Body of pancreas (tissue), 4 donors: ENCODE data around the gene CLK1.

Experiments used
- POLR2A ChIP-seq, 3 donors: fragments of 450-650 bp; IDR thresholded peaks; one replicate each; pipeline ENCODE4 v1.6.1; 2016; ENCODE audit warnings: antibody characterized with exemption in 3 of 3, mild to moderate bottlenecking in 2 of 3
- TF ChIP-seq, protein P1 (sequence below), 7 experiments: fragments of 450-650 bp in 4 of 7; fragments of 200-600 bp in 3 of 7; sonication (generic) in 3 of 7; IDR thresholded peaks; one replicate each; pipeline ENCODE4 v1.5.1; 2016 to 2019; ENCODE audit warnings: antibody characterized with exemption in 7 of 7

- peak in 1 of 3 donors; percentile 5 for TF ChIP-seq POLR2A (IDR thresholded peaks at IDR 0.05)
- TF ChIP-seq, protein P1, sequence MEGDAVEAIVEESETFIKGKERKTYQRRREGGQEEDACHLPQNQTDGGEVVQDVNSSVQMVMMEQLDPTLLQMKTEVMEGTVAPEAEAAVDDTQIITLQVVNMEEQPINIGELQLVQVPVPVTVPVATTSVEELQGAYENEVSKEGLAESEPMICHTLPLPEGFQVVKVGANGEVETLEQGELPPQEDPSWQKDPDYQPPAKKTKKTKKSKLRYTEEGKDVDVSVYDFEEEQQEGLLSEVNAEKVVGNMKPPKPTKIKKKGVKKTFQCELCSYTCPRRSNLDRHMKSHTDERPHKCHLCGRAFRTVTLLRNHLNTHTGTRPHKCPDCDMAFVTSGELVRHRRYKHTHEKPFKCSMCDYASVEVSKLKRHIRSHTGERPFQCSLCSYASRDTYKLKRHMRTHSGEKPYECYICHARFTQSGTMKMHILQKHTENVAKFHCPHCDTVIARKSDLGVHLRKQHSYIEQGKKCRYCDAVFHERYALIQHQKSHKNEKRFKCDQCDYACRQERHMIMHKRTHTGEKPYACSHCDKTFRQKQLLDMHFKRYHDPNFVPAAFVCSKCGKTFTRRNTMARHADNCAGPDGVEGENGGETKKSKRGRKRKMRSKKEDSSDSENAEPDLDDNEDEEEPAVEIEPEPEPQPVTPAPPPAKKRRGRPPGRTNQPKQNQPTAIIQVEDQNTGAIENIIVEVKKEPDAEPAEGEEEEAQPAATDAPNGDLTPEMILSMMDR (IDR thresholded peaks at IDR 0.05), result no peak
These were observed 12.8 kb downstream of the CLK1 start for GRCh38 chr2:200851398-200852248.
